HepG2 (cell line): Measurements from ENCODE around the gene RRAD. TPM values are rescaled to one million over a fixed set of nuclear protein-coding genes. Genes with fewer than 3 reads are reported as not detected.

ENCODE experiments used
- EED ChIP-seq: sonication (generic); formaldehyde crosslinking; IDR thresholded peaks from 2 replicates; pipeline ENCODE4 v1.5.0; 2020; ENCODE audit warnings: mild to moderate bottlenecking, missing genetic modification reagents
- ELF4 ChIP-seq: sonication (generic); formaldehyde crosslinking; IDR thresholded peaks from 2 replicates; pipeline ENCODE4 v1.5.0; 2020; ENCODE audit warnings: missing genetic modification reagents, mild to moderate bottlenecking, moderate library complexity, borderline replicate concordance
- FOXC1 ChIP-seq: sonication (generic); formaldehyde crosslinking; IDR thresholded peaks from 2 replicates; pipeline ENCODE4 v1.8.0; 2022; ENCODE audit warnings: mild to moderate bottlenecking, missing genetic modification reagents, borderline replicate concordance
- HMG20A ChIP-seq: IDR thresholded peaks from 2 replicates; pipeline ENCODE4 v1.6.1; 2016; ENCODE audit warnings: borderline replicate concordance
- SNAI1 ChIP-seq: sonication (generic); formaldehyde crosslinking; IDR thresholded peaks from 2 replicates; pipeline ENCODE4 v1.5.0; 2020; ENCODE audit warnings: mild to moderate bottlenecking, missing genetic modification reagents, borderline replicate concordance
- SNRNP70 ChIP-seq: fragments of 200-400 bp; formaldehyde crosslinking; IDR thresholded peaks from 2 replicates; pipeline ENCODE4 v1.6.1; 2017; ENCODE audit warnings: mild to moderate bottlenecking, low read depth, low read length, moderate library complexity
- SP2 ChIP-seq: sonication (generic); formaldehyde crosslinking; IDR thresholded peaks from 2 replicates; pipeline ENCODE4 v1.5.1; 2020; ENCODE audit warnings: mild to moderate bottlenecking, missing genetic modification reagents
- TCF7 ChIP-seq: sonication (generic); IDR thresholded peaks from 2 replicates; pipeline ENCODE4 v1.6.1; 2016; ENCODE audit warnings: antibody characterized with exemption, low read depth
- ZBTB39 ChIP-seq: sonication (generic); formaldehyde crosslinking; IDR thresholded peaks from 2 replicates; pipeline ENCODE4 v1.5.0; 2020; ENCODE audit warnings: missing genetic modification reagents
- ZBTB44 ChIP-seq: sonication (generic); formaldehyde crosslinking; IDR thresholded peaks from 2 replicates; pipeline ENCODE4 v1.4.0; 2020; ENCODE audit warnings: missing genetic modification reagents
- ZBTB49 ChIP-seq: sonication (generic); formaldehyde crosslinking; IDR thresholded peaks from 2 replicates; pipeline ENCODE4 v1.4.0; 2020; ENCODE audit warnings: missing genetic modification reagents, borderline replicate concordance
- ZNF318 ChIP-seq: sonication (generic); formaldehyde crosslinking; IDR thresholded peaks from 2 replicates; pipeline ENCODE4 v1.4.0; 2020; ENCODE audit warnings: mild to moderate bottlenecking, missing genetic modification reagents
- ZNF546 ChIP-seq: sonication (generic); formaldehyde crosslinking; conservative IDR thresholded peaks from 2 replicates; pipeline ENCODE4 v1.8.1; 2023; ENCODE audit warnings: mild to moderate bottlenecking, missing genetic modification reagents
- ZNF720 ChIP-seq: sonication (generic); formaldehyde crosslinking; IDR thresholded peaks from 2 replicates; pipeline ENCODE4 v1.4.0; 2020; ENCODE audit warnings: missing genetic modification reagents
- polyA plus RNA-seq, 8 experiments: library from polyadenylated mRNA; depleted of rRNA in 3 of 8; stranded (reverse) in 7 of 8; unstranded in 1 of 8; fragments of >200 nt; fragmentation: Illumina TruSeq in 4 of 8; extraction: Trizol in 4 of 8; gene quantifications; 2 replicates each; pipeline versions ENCODE4 v1.2.1 to v1.2.3, GENCODE V29; 2011 to 2016; ENCODE audit warnings: low read depth in 4 of 8, missing spikeins in 1 of 8, mixed read lengths in 1 of 8; ENCODE audit not compliant: insufficient read depth in 1 of 8
- total RNA-seq, 5 experiments: library from RNA; depleted of rRNA; stranded (reverse); fragments of >200 nt; fragmentation: Illumina TruSeq; extraction: Trizol; gene quantifications; 2 replicates each; pipeline ENCODE4 v1.2.3, GENCODE V29; 2016; ENCODE audit warnings: low read depth in 1 of 5

The RRAD gene
- total and polyA plus RNA-seq, 2 of the 13 experiments (the other 11 are each of a cell fraction or from before 2014, with no cell fraction given) = 0.80 to 1.1 TPM

GRCh38 chr16:66880288-66881013, 44.9 kb downstream of the RRAD start, which contains the start of gene PDP2 (continued):
- TF ChIP-seq ZBTB49 (CRISPR knock-in tag) (0 out of 2 replicates have a peak, but pooled peaks have one; percentile 26), ZNF720 (0 out of 2 replicates have a peak, but pooled peaks have one; percentile 35), SNRNP70 (no peak), ZBTB39 (CRISPR knock-in tag) (peak; percentile 86; the same call in 1 of the 2 replicates), ZNF318 (CRISPR knock-in tag) (peak; percentile 84; the same call in 1 of the 2 replicates), SP2 (CRISPR knock-in tag) (peak; percentile 100), ELF4 (CRISPR knock-in tag) (peak; percentile 75; the same call in 1 of the 2 replicates), ZNF546 (CRISPR knock-in tag) (peak; percentile 98), ZBTB44 (CRISPR knock-in tag) (peak; percentile 27; the same call in 1 of the 2 replicates), HMG20A (CRISPR knock-in tag) (peak; percentile 4; the same call in 1 of the 2 replicates), SNAI1 (peak; percentile 74), EED (CRISPR knock-in tag) (peak; percentile 57; the same call in 1 of the 2 replicates), FOXC1 (CRISPR knock-in tag) (peak; percentile 97), TCF7 (no peak)
